Natural killer cell (primary cell): Measurements from ENCODE around the gene TNS4. TPM values are rescaled to one million over a fixed set of nuclear protein-coding genes. Genes with fewer than 3 reads are reported as not detected.

ENCODE experiments used
- ATAC-seq, 3 donors: fragments of 150-1000 bp in 2 of 3; fragments of 200-7000 bp in 1 of 3; cut with Tn5 transposase; 1 replicate in 1 of 3; 2 replicates in 2 of 3; pipeline ENCODE4 v1.10.0; 2021; ENCODE audit warnings: mild to moderate bottlenecking in 2 of 3, moderate library complexity in 2 of 3
- DNase-seq, 2 donors: peaks; one replicate each; pipeline versions ENCODE4 v3.0.0 to v3.0.0-alpha.2; 2013 to 2021; ENCODE audit warnings: mixed read lengths in 1 of 2
- H3K27ac ChIP-seq: one replicate; pipeline ENCODE4 v1.5.1; 2013; ENCODE audit warnings: mild to moderate bottlenecking, low read length
- H3K27me3 ChIP-seq: one replicate; pipeline ENCODE4 v1.6.1; 2013; ENCODE audit warnings: low read length; ENCODE audit not compliant: control insufficient read depth, insufficient read depth
- H3K36me3 ChIP-seq: one replicate; pipeline ENCODE4 v1.6.1; 2013; ENCODE audit warnings: low read length; ENCODE audit not compliant: control insufficient read depth, insufficient read depth
- H3K4me1 ChIP-seq: one replicate; pipeline ENCODE4 v1.6.1; 2013; ENCODE audit warnings: low read length; ENCODE audit not compliant: control insufficient read depth, insufficient read depth
- H3K4me3 ChIP-seq: one replicate; pipeline ENCODE4 v1.5.1; 2013; ENCODE audit warnings: low read length
- H3K9me3 ChIP-seq: one replicate; pipeline ENCODE4 v1.6.1; 2013; ENCODE audit warnings: low read length; ENCODE audit not compliant: control insufficient read depth, insufficient read depth
- H3K27ac Mint-ChIP-seq, 2 donors: one replicate each; pipeline ENCODE4 v1.8.0; 2022; ENCODE audit warnings: mild to moderate bottlenecking in 2 of 2, mixed read lengths in 2 of 2, moderate library complexity in 1 of 2
- H3K27me3 Mint-ChIP-seq, 2 donors: one replicate each; pipeline ENCODE4 v1.8.0; 2022; ENCODE audit warnings: low read depth in 2 of 2, mixed read lengths in 2 of 2
- H3K36me3 Mint-ChIP-seq: one replicate; pipeline ENCODE4 v1.8.0; 2022; ENCODE audit warnings: mixed read lengths
- H3K4me1 Mint-ChIP-seq, 2 donors: one replicate each; pipeline ENCODE4 v1.8.0; 2022; ENCODE audit warnings: mixed read lengths in 2 of 2
- H3K4me3 Mint-ChIP-seq: one replicate; pipeline ENCODE4 v1.8.0; 2022; ENCODE audit warnings: mild to moderate bottlenecking, moderate library complexity, mixed read lengths
- H3K9me3 Mint-ChIP-seq, 2 donors: one replicate each; pipeline ENCODE4 v1.8.0; 2022; ENCODE audit warnings: mixed read lengths in 2 of 2
- CTCF ChIP-seq: fragments of 200-600 bp; IDR thresholded peaks from one replicate; pipeline ENCODE4 v1.8.0; 2022; ENCODE audit warnings: antibody characterized with exemption
- WGBS: methylation state at CpG from one replicate; pipeline ENCODE4 v1.1.7; 2013; ENCODE audit warnings: missing lambda C conversion rate; ENCODE audit not compliant: insufficient coverage; 5-methylcytosine and 5-hydroxymethylcytosine counted together
- intact Hi-C: fragments of 100-400 bp; cut with micrococcal nuclease; formaldehyde crosslinking; loops from one replicate; pipeline ENCODE4 v1.14.2; 2022
- total RNA-seq, 4 donors: library from RNA; stranded (reverse); fragments of 120-200 nt in 1 of 4; gene quantifications; one replicate each; pipeline versions ENCODE4 v1.2.3 to v1.2.4, GENCODE V29; 2013 to 2022

Gene TNS4
- total RNA-seq, 3 donors from 2014 or later (not counting 1 experiment from before 2014, with no cell fraction given), result 0.65 to 1.8 (median 0.94) TPM

DNA sequence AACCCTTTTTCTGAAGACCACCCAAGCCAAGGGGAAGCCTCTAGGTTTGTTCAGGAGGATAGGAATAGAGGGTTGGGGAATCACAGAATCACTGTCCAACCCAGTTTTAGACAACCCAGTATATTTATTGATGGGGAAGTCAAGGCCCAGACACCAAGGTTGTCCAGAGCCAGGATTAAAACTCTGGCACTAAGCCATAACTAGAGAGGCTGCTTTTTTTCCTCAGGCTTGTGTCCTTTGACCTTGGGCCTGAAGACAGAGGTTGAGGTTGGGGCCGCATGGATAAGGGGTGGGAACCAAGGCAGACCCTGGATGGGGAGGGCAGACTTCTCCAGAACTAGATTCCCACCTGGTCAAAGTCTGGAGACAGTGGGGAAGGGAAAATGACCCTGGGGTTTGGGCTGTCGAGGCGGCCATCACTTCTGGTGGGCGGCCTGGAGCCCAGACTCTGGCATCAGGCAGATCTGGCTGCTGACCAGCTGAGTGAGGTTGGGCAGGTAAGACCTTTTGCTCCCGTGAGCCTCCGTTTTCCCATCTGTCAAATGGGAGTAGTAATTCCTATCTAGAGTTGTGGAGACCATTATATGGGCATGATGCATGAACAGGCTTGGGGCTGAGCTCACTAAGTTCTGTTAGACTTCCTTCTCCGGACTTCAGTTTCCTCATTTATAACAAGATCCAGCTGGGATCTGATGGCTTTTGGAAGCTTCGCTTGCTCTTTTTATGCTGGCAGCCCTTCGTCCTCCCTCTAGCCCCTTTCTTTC, 40.3 kb downstream of the TNS4 start:
- no peaks in the 10 kb centered on the region for H3K9me3 ChIP-seq
- no peak overlapping the region for H3K4me3 ChIP-seq
- Mint-ChIP-seq H3K27me3 (peaks cover 0 to 2% of the 10 kb centered on the region in 2 donors), H3K4me1 (no peaks in the 10 kb centered on the region), H3K4me3 (no peak overlapping the region), H3K36me3 (no peaks in the 10 kb centered on the region), H3K9me3 (no peaks in the 10 kb centered on the region), H3K27ac (no peak overlapping the region)
- no peaks in the 10 kb centered on the region for H3K4me1 ChIP-seq
- TF ChIP-seq CTCF, result no peak
- ATAC-seq, result no peak
- no peaks in the 10 kb centered on the region for H3K27me3 ChIP-seq
- no peak overlapping the region for H3K27ac ChIP-seq
- WGBS, result 97% methylated on average over 9 of the region's 9 CpGs
- no peak for DNase-seq
- H3K36me3 ChIP-seq, result peaks cover 3% of the 10 kb centered on the region
- intact Hi-C loops, result no loop called here

- Histone ChIP-seq H3K9me3 (no peaks in the 10 kb centered on the region), H3K4me3 (no peak overlapping the region), H3K36me3 (peaks cover 5% of the 10 kb centered on the region), H3K4me1 (no peaks in the 10 kb centered on the region), H3K27me3 (no peaks in the 10 kb centered on the region), H3K27ac (no peak overlapping the region)
- H3K27me3 Mint-ChIP-seq, result peaks cover 0 to 2% of the 10 kb centered on the region in 2 donors
- DNase-seq (no peak), ATAC-seq (no peak)
- no peaks in the 10 kb centered on the region for H3K36me3 Mint-ChIP-seq
- no peaks in the 10 kb centered on the region for H3K9me3 Mint-ChIP-seq
- TF ChIP-seq CTCF, result no peak
- H3K4me1 Mint-ChIP-seq, result no peaks in the 10 kb centered on the region
- intact Hi-C loops, result no loop called here
- WGBS, result 93% methylated on average over 3 of the region's 3 CpGs
- H3K27ac Mint-ChIP-seq, result no peak overlapping the region
- no peak overlapping the region for H3K4me3 Mint-ChIP-seq
These were observed 40.8 kb downstream of the TNS4 start for GRCh38 chr17:40460604-40460967.

DNA sequence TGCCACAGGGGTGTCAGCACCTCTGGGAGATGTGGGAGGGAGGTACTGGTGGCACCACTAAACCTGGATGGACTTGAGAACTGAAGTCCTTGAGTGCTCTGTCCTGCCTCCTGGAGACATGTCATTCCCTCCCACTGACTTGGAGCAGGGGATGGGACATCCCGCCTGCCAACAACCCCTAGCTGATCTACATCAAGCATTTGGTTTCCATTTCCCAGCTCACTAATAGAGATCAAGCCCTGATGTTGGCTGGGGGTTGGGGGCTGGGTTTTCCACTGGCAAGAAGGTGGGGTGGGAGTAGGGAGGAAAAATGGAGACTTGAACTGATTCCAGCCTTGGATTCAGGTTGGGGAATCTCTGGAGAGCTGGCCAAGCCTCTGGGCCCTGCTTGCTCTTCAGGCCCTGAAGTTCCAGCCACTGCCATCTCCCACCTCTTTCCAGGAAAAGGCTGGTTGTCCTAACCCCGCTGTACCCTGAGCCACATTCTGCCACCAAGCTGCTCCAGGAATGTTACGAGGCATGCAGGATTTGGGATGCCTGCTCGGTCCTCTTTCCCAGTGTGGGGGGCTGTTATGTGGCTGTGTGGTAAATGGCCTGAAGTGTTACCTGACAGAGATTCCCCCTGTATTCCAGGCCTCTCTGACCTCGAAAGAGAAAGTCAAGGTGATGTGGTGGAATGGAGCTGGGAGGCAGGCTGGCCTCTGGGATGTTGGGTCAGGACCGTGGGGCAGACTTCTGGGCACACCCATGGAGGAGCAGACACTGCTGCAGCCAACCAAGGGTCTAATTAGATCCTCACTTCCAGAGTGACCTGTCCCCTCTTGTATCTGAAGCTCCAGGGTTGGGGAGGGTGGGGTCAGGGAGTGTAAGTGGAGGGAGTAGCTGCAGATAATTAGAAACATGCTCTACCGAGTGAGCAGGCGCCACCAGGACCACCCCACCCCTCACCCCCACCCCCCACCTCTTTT, 41.5 kb downstream of the TNS4 start:
- H3K4me3 ChIP-seq, result no peak overlapping the region
- Mint-ChIP-seq H3K4me1 (no peaks in the 10 kb centered on the region), H3K27me3 (peaks cover 0 to 2% of the 10 kb centered on the region in 2 donors), H3K4me3 (no peak overlapping the region), H3K36me3 (no peaks in the 10 kb centered on the region), H3K27ac (no peak overlapping the region), H3K9me3 (no peaks in the 10 kb centered on the region)
- H3K27me3 ChIP-seq, result no peaks in the 10 kb centered on the region
- intact Hi-C loops, result no loop called here
- 90% methylated on average over 5 of the region's 8 CpGs for WGBS
- no peak for ATAC-seq
- H3K27ac ChIP-seq, result no peak overlapping the region
- H3K4me1 ChIP-seq, result no peaks in the 10 kb centered on the region
- DNase-seq, result no peak
- no peak for TF ChIP-seq CTCF
- no peaks in the 10 kb centered on the region for H3K9me3 ChIP-seq
- peaks cover 5% of the 10 kb centered on the region for H3K36me3 ChIP-seq
